ENCODE data around the gene MANEA.
"Not testable (repeated sequence)": the region's sequence is repeated elsewhere in the genome, so short reads cannot be mapped to it uniquely, and the experiment has no call there.

MANEA gene

GRCh38 chr6:95577304-95578105 is at the start of gene MANEA:
Gene MANEA (plus strand): TSS chr6:95577535. CDS start chr6:95586440, 8,905 bp downstream.
- peak; percentile 35 for DNase-seq

- DNase-seq: no peak
These were observed 47.6 kb upstream of the MANEA start for GRCh38 chr6:95529762-95530161.

GRCh38 chr6:95530176-95530819 is 47.0 kb upstream of the MANEA start:
- no peak for DNase-seq

GRCh38 chr6:95543798-95544197 is 33.5 kb upstream of the MANEA start:
- no peak for DNase-seq

- no peak for DNase-seq
These were observed 32.7 kb upstream of the MANEA start for GRCh38 chr6:95544517-95545225.

GRCh38 chr6:95545226-95545625 is 32.1 kb upstream of the MANEA start:
- no peak for DNase-seq

- no peak for DNase-seq
These were observed 31.6 kb upstream of the MANEA start for GRCh38 chr6:95545686-95546085.

- DNase-seq: no peak
These were observed 31.2 kb upstream of the MANEA start for GRCh38 chr6:95546148-95546547.

- DNase-seq: no peak
These were observed 30.3 kb upstream of the MANEA start for GRCh38 chr6:95547043-95547442.

- DNase-seq: no peak
These were observed 29.0 kb upstream of the MANEA start for GRCh38 chr6:95548188-95548786.

- no peak for DNase-seq
These were observed 25.5 kb upstream of the MANEA start for GRCh38 chr6:95551678-95552324.

- DNase-seq: no peak
These were observed 23.5 kb upstream of the MANEA start for GRCh38 chr6:95553880-95554279.

- not testable (repeated sequence) for DNase-seq
These were observed 16.4 kb upstream of the MANEA start for GRCh38 chr6:95560956-95561355.

- no peak for DNase-seq
These were observed 7.8 kb upstream of the MANEA start for GRCh38 chr6:95569560-95569959.

GRCh38 chr6:95572098-95572497 is 5.2 kb upstream of the MANEA start:
- no peak for DNase-seq

- no peak for DNase-seq
These were observed 2.5 kb upstream of the MANEA start for GRCh38 chr6:95574811-95575210.

GRCh38 chr6:95576218-95576997 is 927 bp upstream of the MANEA start:
- no peak for DNase-seq

- DNase-seq: no peak
These were observed 384 bp upstream of the MANEA start for GRCh38 chr6:95576998-95577303.

GRCh38 chr6:95578106-95578410 is 723 bp downstream of the MANEA start:
- no peak for DNase-seq

GRCh38 chr6:95581073-95581472 is 3.7 kb downstream of the MANEA start:
- no peak for DNase-seq

- DNase-seq: not testable (repeated sequence)
These were observed 6.9 kb downstream of the MANEA start for GRCh38 chr6:95584226-95584625.

GRCh38 chr6:95587989-95588388 is 10.7 kb downstream of the MANEA start:
- no peak for DNase-seq

Data from NCI-H1048 (cell line).